H1 (cell line): ENCODE measurements around the gene GAMT. TPM values are rescaled to one million over a fixed set of nuclear protein-coding genes. Genes with fewer than 3 reads are reported as not detected.

Experiments used
- CTCF ChIA-PET: fragments of 300-600 bp; sonication (Branson Sonifier 250); formaldehyde crosslinking; loops from one replicate; lab custom pipeline; 2021; ENCODE audit not compliant: partially characterized antibody; lab: Charles Lee
- POLR2A ChIA-PET: fragments of 300-600 bp; sonication (Branson Sonifier 250); formaldehyde crosslinking; loops from one replicate; lab custom pipeline; 2021; ENCODE audit warnings: inconsistent platforms; ENCODE audit not compliant: partially characterized antibody; lab: Charles Lee
- DNase-seq, 2 experiments: peaks; one replicate each; pipeline versions ENCODE4 v3.0.0 to v3.0.0-alpha.2; 2010 to 2022; ENCODE audit warnings: low spot score in 2 of 2, low read depth in 1 of 2, mixed read lengths in 1 of 2
- FAIRE-seq: peaks from 2 replicates; lab custom pipeline; 2011; peaks lifted over from hg19 to GRCh38; lab: Jason Lieb, UNC
- H2AFZ ChIP-seq: 2 replicates; pipeline ENCODE4 v1.8.1; 2012; ENCODE audit warnings: low read length, inconsistent platforms
- H2AK5ac ChIP-seq: 2 replicates; pipeline ENCODE4 v1.6.1; 2013; ENCODE audit warnings: low read depth, low read length
- H2BK120ac ChIP-seq: replicated peaks from 2 replicates; pipeline ENCODE3; 2013; ENCODE audit warnings: low read depth, low read length, inconsistent platforms
- H2BK12ac ChIP-seq: 2 replicates; pipeline ENCODE4 v1.6.1; 2013; ENCODE audit warnings: low read depth, low read length
- H2BK15ac ChIP-seq: 2 replicates; pipeline ENCODE4 v1.6.1; 2013; ENCODE audit warnings: low read length
- H2BK20ac ChIP-seq: 2 replicates; pipeline ENCODE4 v1.6.1; 2013; ENCODE audit warnings: low read length
- H2BK5ac ChIP-seq: 2 replicates; pipeline ENCODE4 v1.6.1; 2013; ENCODE audit warnings: low read depth, low read length
- H3K14ac ChIP-seq: 2 replicates; pipeline ENCODE4 v1.6.1; 2013; ENCODE audit warnings: inconsistent platforms; ENCODE audit not compliant: insufficient read length
- H3K18ac ChIP-seq: 2 replicates; pipeline ENCODE4 v1.6.1; 2013; ENCODE audit warnings: low read length; ENCODE audit errors: extremely low read depth
- H3K23ac ChIP-seq: 2 replicates; pipeline ENCODE4 v1.6.1; 2013; ENCODE audit warnings: inconsistent platforms; ENCODE audit not compliant: insufficient read length
- H3K23me2 ChIP-seq: 2 replicates; pipeline ENCODE4 v1.6.1; 2013; ENCODE audit warnings: low read depth, low read length
- H3K27ac ChIP-seq: 2 replicates; pipeline ENCODE4 v1.6.1; 2011; ENCODE audit warnings: low read depth, low read length, inconsistent platforms
- H3K27me3 ChIP-seq, 4 experiments: replicated peaks in 1 of 4; 1 replicate in 1 of 4; 2 replicates in 3 of 4; pipeline versions ENCODE4 v1.6.1 to v1.8.1; 2011 to 2013; ENCODE audit warnings: low read length in 3 of 4, mild to moderate bottlenecking in 3 of 4, inconsistent platforms in 2 of 4, mixed read lengths in 2 of 4, moderate library complexity in 1 of 4; ENCODE audit not compliant: control insufficient read depth in 3 of 4, insufficient read depth in 3 of 4; ENCODE audit errors: extremely low read depth in 1 of 4
- H3K36me3 ChIP-seq, 4 experiments: 2 replicates each; pipeline versions ENCODE4 v1.6.1 to v1.8.1; 2011 to 2013; ENCODE audit warnings: mild to moderate bottlenecking in 4 of 4, low read length in 3 of 4, moderate library complexity in 2 of 4, control low read depth in 1 of 4, inconsistent platforms in 1 of 4; ENCODE audit not compliant: insufficient read depth in 4 of 4, control insufficient read depth in 2 of 4
- H3K4ac ChIP-seq: replicated peaks from 2 replicates; pipeline ENCODE3; 2013; ENCODE audit warnings: low read length, low read depth, mixed read lengths, inconsistent platforms; ENCODE audit not compliant: insufficient read length
- H3K4me1 ChIP-seq, 4 experiments: replicated peaks in 1 of 4; 1 replicate in 1 of 4; 2 replicates in 3 of 4; pipeline versions ENCODE4 v1.6.1 to v1.8.1; 2011 to 2013; ENCODE audit warnings: low read length in 3 of 4, inconsistent platforms in 2 of 4, mixed read lengths in 1 of 4; ENCODE audit not compliant: insufficient read depth in 4 of 4, control insufficient read depth in 3 of 4
- H3K4me2 ChIP-seq, 2 experiments: 2 replicates each; pipeline versions ENCODE4 v1.6.1 to v1.8.1; 2011 to 2013; ENCODE audit warnings: low read depth in 2 of 2, low read length in 2 of 2, control low read depth in 1 of 2, inconsistent platforms in 1 of 2, mild to moderate bottlenecking in 1 of 2; ENCODE audit not compliant: insufficient read depth in 1 of 2
- H3K4me3 ChIP-seq, 4 experiments: fragments of 200-600, 300-600 bp in 1 of 4; sonication (generic), shearing (Covaris generic), sonication (Bioruptor Twin) in 1 of 4; 2 replicates each; pipeline versions ENCODE4 v1.5.1 to v1.8.1; 2011 to 2016; ENCODE audit warnings: low read length in 4 of 4, low read depth in 3 of 4, control low read depth in 2 of 4, inconsistent platforms in 2 of 4, mild to moderate bottlenecking in 2 of 4, mixed read lengths in 1 of 4, moderate library complexity in 1 of 4; ENCODE audit not compliant: insufficient read depth in 2 of 4; ENCODE audit errors: extremely low read depth in 1 of 4
- H3K56ac ChIP-seq: replicated peaks from 2 replicates; pipeline ENCODE3; 2013; ENCODE audit warnings: low read depth, mild to moderate bottlenecking, mixed read lengths, low read length, inconsistent platforms; ENCODE audit not compliant: insufficient read length
- H3K79me1 ChIP-seq: 2 replicates; pipeline ENCODE4 v1.6.1; 2013; ENCODE audit warnings: low read depth, low read length, control low read depth
- H3K79me2 ChIP-seq, 2 experiments: 2 replicates each; pipeline versions ENCODE4 v1.6.1 to v1.8.1; 2012 to 2013; ENCODE audit warnings: low read length in 2 of 2, mild to moderate bottlenecking in 2 of 2, inconsistent platforms in 1 of 2; ENCODE audit not compliant: insufficient read depth in 2 of 2, control insufficient read depth in 1 of 2
- H3K9ac ChIP-seq, 4 experiments: replicated peaks in 1 of 4; 1 replicate in 1 of 4; 2 replicates in 3 of 4; pipeline versions ENCODE4 v1.6.1 to v1.8.1; 2011 to 2013; ENCODE audit warnings: low read depth in 3 of 4, low read length in 3 of 4, control low read depth in 2 of 4, mild to moderate bottlenecking in 2 of 4, moderate library complexity in 2 of 4, inconsistent platforms in 1 of 4; ENCODE audit errors: extremely low read depth in 1 of 4
- H3K9me3 ChIP-seq, 2 experiments: 2 replicates each; pipeline versions ENCODE4 v1.6.1 to v1.8.1; 2012 to 2013; ENCODE audit warnings: mild to moderate bottlenecking in 2 of 2, moderate library complexity in 2 of 2, control low read depth in 1 of 2, inconsistent platforms in 1 of 2, low read depth in 1 of 2, low read length in 1 of 2, mixed read lengths in 1 of 2; ENCODE audit not compliant: insufficient read depth in 2 of 2
- H4K20me1 ChIP-seq, 2 experiments: replicated peaks in 1 of 2; 2 replicates each; pipeline versions ENCODE3 to v1.8.1; 2011 to 2013; ENCODE audit warnings: inconsistent platforms in 2 of 2, low read length in 2 of 2, mild to moderate bottlenecking in 1 of 2; ENCODE audit not compliant: insufficient read depth in 2 of 2, control insufficient read depth in 1 of 2
- H4K5ac ChIP-seq: 2 replicates; pipeline ENCODE4 v1.6.1; 2013; ENCODE audit warnings: low read length, low read depth, mixed read lengths, inconsistent platforms; ENCODE audit not compliant: insufficient read length
- H4K8ac ChIP-seq: 2 replicates; pipeline ENCODE4 v1.8.0; 2013; ENCODE audit warnings: mild to moderate bottlenecking, moderate library complexity, low read length, inconsistent platforms; ENCODE audit not compliant: insufficient read depth; ENCODE audit errors: extremely low read depth
- H4K91ac ChIP-seq: replicated peaks from 2 replicates; pipeline ENCODE3; 2013; ENCODE audit warnings: low read length, mixed read lengths, inconsistent platforms; ENCODE audit not compliant: insufficient read length
- TCF12 ChIP-seq: IDR thresholded peaks from 2 replicates; pipeline ENCODE4 v1.6.1; 2011; ENCODE audit warnings: low read depth, mild to moderate bottlenecking, low read length
- USF2 ChIP-seq: IDR thresholded peaks from 2 replicates; pipeline ENCODE4 v1.6.1; 2011; ENCODE audit warnings: low read length, improper control_type of control experiment
- WGBS, 2 experiments: shearing (Covaris generic) in 1 of 2; methylation state at CpG; one replicate each; pipeline versions ENCODE4 v1.1.6 to v1.1.7; 2013 to 2015; ENCODE audit warnings: low lambda C conversion rate in 2 of 2, mixed read lengths in 2 of 2, inconsistent platforms in 1 of 2, low coverage in 1 of 2, missing lambda C conversion rate in 1 of 2; ENCODE audit not compliant: insufficient replicate concordance in 2 of 2, insufficient coverage in 1 of 2, insufficient read length in 1 of 2; ENCODE audit errors: extremely low coverage in 1 of 2, missing lambda C conversion rate in 1 of 2; 5-methylcytosine and 5-hydroxymethylcytosine counted together
- polyA plus RNA-seq, 7 experiments: library from polyadenylated mRNA; depleted of rRNA in 3 of 7; stranded (reverse) in 5 of 7; unstranded in 2 of 7; fragments of >200 nt in 5 of 7; fragments of 200-250 nt in 2 of 7; gene quantifications; 1 replicate in 5 of 7; 2 replicates in 1 of 7; 4 replicates in 1 of 7; pipeline versions ENCODE4 v1.2.1 to v1.2.3, GENCODE V29; 2011 to 2013; ENCODE audit warnings: missing spikeins in 2 of 7, mixed read lengths in 2 of 7
- total RNA-seq: library from RNA; stranded (reverse); fragmentation: NEBNext Ultra II Directional; extraction: Animal tissue kit (Norgen Biotek cat#: 25700); gene quantifications from 2 replicates; pipeline ENCODE4 v1.2.1, GENCODE V29; 2021

GAMT gene
- total and polyA plus RNA-seq, 2 of the 8 experiments (the other 6 are each of a cell fraction or from before 2014, with no cell fraction given), result 17.2 to 35.6 TPM

DNA sequence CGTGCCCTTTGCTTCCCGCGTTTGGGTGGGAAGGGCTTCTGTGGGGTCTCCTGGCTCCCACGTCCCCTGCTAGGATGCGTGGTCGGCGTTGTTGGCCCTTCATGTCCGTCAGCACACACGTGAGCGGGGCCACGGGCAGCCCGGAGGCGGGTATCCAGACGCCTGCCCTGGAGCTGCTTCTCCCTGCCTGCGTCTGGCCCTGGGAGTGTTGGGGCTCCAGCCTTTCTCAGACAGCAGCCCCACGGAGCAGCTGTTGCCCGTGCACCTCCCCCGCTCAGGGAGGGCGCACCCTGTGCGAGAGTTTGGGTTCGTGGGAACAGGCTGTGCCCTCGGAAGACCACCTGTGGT, 20.6 kb upstream of the GAMT start:
- no peaks in the 10 kb centered on the region for H3K27me3 ChIP-seq
- H3K79me2 ChIP-seq, result peaks cover 14 to 84% of the 10 kb centered on the region in 2 experiments
- peaks cover 49 to 57% of the 10 kb centered on the region in 2 experiments for H4K20me1 ChIP-seq
- H3K14ac ChIP-seq, result no peak overlapping the region
- no peak overlapping the region for H3K4ac ChIP-seq
- peaks cover 2 to 9% (median 4%) of the 10 kb centered on the region in 4 experiments; a peak in 4 of 7 replicates for H3K4me1 ChIP-seq
- peak overlapping the region; percentile 45; the same call in 1 of the 2 replicates for H4K8ac ChIP-seq
- peaks cover 35 to 92% (median 66%) of the 10 kb centered on the region in 4 experiments for H3K36me3 ChIP-seq
- CTCF ChIA-PET, result interaction anchor here (0.6 to 1.9 kb wide), 8 partner anchors 9 to 102 kb away, joined by 3 to 8 read pairs (median 4); no protein-coding TSS in a partner anchor
- TF ChIP-seq USF2 (no peak), TCF12 (no peak)
- peaks cover 26% of the 10 kb centered on the region for H3K79me1 ChIP-seq
- POLR2A ChIA-PET, result interaction anchor here (0.7 to 2.6 kb wide), 8 partner anchors 9 to 45 kb away, joined by 3 to 12 read pairs (median 4); no protein-coding TSS in a partner anchor
- H3K27ac ChIP-seq, result no peak overlapping the region
- H3K23me2 ChIP-seq, result no peaks in the 10 kb centered on the region
- H3K9ac ChIP-seq, result no peak overlapping the region
- H2BK15ac ChIP-seq, result no peak overlapping the region
- no peak overlapping the region for H4K91ac ChIP-seq
- no peak overlapping the region for H3K18ac ChIP-seq
- no peak overlapping the region for H3K56ac ChIP-seq
- 93% methylated on average over 21 of the region's 22 CpGs; no CpG with 5 or more reads in 1 of the 2 experiments for WGBS, 2 experiments
- no peak overlapping the region for H3K4me3 ChIP-seq
- no peak overlapping the region for H3K4me2 ChIP-seq
- H2AK5ac ChIP-seq, result no peak overlapping the region
- no peak overlapping the region for H2AFZ ChIP-seq
- no peak overlapping the region for H2BK12ac ChIP-seq
- no peak for FAIRE-seq
- no peak for DNase-seq
- H2BK20ac ChIP-seq, result no peak overlapping the region
- no peak overlapping the region for H4K5ac ChIP-seq
- no peak overlapping the region for H2BK5ac ChIP-seq
- H3K9me3 ChIP-seq, result no peaks in the 10 kb centered on the region
- no peak overlapping the region for H3K23ac ChIP-seq
- no peak overlapping the region for H2BK120ac ChIP-seq
